ENCODE measurements around the gene GFRA1.

The GFRA1 gene

DNA sequence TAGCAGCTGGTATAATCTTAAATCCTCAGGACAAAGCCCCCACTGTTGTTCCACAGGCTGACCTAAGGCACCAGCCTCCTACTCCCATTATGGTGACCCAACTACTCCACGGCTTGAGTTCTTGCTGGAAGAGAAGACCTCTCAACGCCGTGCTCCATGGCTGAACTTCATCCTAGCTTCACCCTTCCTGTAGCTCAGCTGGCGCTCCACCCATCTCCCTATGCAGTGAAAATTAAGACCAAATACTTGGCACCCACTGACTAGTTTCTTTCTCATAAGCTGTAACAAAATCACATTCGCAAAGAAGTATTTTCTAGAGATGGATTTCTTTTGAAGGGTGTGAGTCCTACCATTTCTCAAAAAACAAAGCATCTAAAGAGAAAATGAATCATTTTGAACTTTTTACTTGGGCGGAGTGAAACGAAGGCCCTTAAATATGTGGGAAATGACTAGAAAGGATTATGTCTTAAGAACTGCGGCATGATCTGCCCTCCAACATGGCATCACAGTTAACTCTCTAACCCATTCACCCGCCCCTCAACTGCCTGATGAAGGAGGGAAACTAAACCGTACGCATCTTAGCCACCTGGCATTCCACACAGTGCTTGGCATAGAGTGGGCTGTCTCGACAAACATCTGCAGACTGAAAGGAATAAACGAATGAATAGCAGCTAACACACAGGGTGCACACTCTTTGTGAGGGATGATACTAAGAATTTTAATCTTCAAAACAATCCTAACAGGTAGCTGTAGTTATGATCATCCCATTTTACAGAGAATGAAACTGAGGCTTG is 32.7 kb downstream of the GFRA1 start:
- no peak for DNase-seq

DNA sequence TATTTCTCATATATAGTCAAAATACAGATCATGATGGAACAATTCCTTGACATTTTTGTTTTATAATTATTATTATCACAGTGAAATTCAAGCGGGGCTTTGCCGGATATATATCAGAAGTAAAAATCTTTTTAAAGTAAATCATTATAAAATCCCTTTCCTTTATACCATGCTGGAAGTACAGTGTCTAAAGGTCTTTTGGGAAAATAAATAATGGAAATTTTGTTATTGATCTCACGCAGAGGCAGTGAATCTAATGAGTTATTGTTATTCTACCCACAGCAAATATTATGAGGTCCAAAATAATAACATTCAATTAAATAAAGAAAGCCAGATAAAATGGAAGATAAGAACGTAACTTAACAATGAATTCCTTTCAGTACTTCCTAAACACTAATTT is 33.8 kb downstream of the GFRA1 start:
- no peak for DNase-seq

DNA sequence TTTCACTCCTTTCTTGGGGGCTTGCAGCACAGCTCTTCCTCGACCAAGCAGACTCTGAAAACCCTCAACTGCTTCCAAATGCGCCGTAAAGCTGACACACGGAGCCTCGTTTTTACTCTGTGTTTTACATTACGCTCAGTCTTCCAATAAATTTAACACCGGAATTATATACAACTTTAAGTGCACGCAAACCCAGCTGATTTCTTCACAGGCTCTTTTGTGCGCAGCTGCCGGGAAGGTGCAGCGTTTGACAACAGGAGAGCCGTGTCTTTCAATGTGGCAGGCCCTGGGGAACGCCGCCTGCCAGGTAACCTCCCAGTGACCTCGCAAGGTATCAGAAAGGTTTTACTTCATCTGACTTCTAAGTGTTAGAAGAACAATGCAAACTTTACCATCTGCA is 35.0 kb downstream of the GFRA1 start:
- DNase-seq: no peak

DNA sequence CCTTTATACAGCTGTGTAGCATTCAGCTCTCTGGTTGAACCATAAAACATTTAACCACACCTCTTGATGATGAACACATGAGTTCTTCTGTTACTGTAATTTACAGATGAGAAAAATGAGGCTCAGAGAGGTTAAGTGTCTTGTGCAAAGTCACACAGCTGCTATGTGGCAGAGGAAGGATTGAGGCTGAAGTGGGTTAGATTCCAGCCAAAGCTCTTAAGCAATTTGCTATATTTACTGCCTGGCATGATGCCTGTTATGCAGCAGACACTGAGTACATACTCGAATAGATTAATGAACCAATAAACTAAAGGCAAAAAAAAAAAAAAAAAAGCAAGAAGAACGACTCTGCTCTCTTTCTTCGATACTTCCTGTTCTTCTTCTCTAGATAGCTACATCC is 35.7 kb downstream of the GFRA1 start:
- DNase-seq: no peak

- no peak for DNase-seq
These were observed 39.8 kb downstream of the GFRA1 start for GRCh38 chr10:116233230-116233629.

DNA sequence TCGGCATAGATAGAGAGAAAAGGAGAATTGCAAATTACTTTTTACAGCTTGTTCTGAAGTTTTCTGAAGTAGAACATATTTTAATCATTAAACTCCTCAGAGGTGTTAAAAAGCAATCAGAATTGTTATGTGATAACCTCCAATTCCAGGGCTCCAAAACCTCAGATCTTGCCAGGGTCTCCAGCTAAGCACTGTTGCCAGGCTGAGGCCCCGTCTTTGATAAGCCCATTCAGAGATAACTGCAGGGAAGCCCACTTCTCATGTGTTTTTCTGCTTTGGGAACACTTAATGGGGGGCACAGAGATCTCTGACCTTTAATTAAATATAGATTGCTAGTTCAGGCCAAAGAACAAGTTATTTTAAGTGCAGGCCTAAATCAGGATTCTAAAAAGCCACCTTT is 40.4 kb downstream of the GFRA1 start:
- DNase-seq: no peak

- no peak for DNase-seq
These were observed 46.2 kb downstream of the GFRA1 start for GRCh38 chr10:116226766-116227165.

GRCh38 chr10:116226053-116226452 is 47.0 kb downstream of the GFRA1 start:
- DNase-seq: no peak

DNA sequence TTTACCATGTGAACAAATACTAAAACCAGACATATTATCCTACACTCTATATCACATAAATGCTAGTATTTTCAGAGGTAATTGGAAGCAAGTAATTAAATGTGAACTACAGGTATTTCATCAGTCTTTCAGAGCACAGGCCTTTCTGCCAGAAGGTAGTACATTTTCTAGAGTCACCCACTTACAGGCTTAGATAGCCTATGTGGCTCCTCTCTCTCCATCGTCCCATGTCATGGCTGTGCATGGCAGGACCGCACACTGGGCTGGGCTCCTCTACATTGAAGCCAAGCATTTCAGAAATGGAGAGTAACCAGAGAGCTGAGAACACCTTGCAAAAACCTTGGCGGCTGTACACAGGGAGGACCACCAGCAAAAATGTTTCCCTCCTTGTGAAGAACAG is 49.7 kb downstream of the GFRA1 start:
- DNase-seq: no peak

GRCh38 chr10:116221053-116221452 is 52.0 kb downstream of the GFRA1 start:
- no peak for DNase-seq

GRCh38 chr10:116216676-116217075 is 56.3 kb downstream of the GFRA1 start:
- no peak for DNase-seq

- no peak for DNase-seq
These were observed 57.4 kb downstream of the GFRA1 start for GRCh38 chr10:116215651-116216050.

- no peak for DNase-seq
These were observed 61.3 kb downstream of the GFRA1 start for GRCh38 chr10:116211682-116212081.

DNA sequence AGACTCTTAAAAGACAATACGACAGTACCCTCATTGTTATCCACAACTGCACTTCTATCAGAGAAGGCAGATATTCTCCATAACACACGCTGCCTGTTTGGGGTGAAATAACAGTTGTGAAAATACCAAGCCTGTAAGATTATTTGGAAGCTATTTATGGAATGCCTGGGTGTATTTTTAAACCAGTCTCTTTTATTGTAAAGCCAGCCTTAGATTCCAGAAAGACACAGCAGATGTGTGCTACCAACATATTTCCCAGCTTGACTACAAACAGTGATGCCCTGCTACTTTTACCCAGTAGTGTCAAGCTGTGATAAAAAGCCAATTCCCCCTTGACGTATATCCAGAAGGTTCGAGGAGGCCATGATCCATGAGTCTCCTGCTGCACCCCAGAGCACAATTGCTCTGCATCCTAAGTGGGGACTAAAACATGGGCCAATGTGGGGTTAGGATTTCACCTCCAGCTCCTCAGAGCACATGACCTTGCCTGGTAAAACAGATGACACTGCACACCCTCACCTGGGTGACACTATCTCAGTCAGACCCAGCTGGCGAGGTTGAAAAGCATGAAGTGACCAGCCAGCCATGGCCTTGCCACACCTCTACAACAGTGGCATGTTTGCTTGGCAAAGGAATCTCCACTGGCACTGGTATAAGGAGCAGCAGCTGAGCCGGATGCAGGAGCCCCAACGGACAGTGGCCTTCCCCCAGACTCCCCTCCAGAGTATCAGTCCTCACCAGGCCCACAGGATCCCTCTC is 62.2 kb downstream of the GFRA1 start:
- no peak for DNase-seq

DNA sequence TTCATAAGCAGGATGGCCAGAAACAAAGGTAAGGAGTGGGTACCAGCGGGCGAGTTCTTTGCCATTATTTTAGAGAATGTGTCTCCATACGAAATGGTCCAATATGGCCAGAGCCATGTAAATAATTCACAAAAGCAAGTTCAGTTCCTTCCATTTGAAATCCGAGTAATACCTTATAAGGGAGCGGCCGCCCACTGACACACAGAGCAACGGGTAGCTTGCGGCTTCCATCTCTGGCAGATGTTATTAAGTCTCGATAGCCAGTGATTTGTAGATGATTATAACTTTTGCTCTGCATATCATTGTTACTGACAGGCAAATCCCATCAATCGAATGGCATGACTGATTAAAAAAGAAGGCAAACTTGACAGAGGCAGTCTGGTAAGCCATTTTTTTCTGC is 63.2 kb downstream of the GFRA1 start:
- no peak for DNase-seq

DNA sequence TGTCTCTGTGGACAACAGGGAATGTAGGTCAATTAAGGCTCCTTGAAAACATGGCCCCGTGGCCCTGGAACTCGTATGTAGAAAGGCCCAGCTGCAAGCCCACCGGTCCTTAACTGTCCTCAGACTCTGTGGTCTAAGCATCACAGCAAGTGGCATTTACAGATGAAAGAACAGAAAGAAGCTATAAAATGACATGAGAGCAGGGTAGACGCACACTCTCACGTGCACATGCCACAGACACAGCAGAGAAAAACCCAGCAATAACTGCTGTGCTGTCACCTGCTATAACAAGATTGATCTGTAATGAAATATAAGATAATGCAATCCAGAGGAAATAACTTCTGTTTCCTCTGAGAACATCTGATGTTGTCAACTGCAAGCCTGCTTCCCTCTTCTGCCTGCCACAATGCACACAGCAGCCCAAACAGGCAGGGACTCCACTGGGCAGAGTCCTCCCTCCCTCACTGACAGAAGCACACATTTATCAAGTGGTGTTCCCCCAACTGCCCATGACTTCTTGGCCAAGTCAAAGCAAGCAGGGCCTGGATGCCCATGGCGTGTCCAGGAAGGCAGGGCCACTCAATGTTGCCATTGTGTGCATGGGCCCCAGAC is 63.9 kb downstream of the GFRA1 start:
- no peak for DNase-seq

DNA sequence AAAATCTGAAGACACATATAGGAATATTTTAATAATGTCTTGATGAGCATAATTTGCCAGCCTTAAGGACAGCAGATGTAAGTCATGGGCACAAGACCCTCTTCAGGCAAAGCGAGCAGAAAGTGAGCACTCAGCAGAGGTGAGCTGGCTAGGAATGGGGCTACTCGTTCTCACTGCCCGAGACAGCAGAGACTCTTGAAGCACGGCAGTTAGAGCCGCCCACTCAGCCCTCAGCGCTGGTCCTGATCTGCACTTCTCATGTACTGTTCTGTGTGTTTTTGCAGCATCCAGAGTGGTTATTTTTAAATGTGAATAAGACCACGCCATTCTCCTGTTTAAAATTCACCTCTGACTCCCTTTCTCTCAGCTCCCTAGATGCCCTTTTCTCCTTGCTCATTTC is 65.3 kb downstream of the GFRA1 start:
- no peak for DNase-seq

DNA sequence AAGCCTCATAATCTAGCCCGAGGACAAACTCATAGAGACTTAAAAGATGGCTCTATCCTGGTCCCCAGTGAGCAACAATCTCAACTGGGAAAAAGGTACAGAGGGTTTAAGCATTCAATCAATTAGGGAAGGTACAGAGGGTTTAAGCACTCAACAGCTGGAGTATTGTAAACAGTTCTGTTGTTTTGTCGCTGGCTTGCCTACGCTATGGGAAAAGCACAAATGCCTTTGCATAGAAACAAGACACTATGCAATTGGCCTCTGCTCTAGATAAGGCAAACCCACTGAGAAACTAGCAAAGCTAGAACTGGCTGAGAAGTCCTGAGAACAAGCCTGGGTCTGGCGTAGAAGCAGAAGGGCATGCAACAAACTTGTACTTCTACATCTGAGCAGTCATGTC is 69.3 kb downstream of the GFRA1 start:
- DNase-seq: no peak

DNA sequence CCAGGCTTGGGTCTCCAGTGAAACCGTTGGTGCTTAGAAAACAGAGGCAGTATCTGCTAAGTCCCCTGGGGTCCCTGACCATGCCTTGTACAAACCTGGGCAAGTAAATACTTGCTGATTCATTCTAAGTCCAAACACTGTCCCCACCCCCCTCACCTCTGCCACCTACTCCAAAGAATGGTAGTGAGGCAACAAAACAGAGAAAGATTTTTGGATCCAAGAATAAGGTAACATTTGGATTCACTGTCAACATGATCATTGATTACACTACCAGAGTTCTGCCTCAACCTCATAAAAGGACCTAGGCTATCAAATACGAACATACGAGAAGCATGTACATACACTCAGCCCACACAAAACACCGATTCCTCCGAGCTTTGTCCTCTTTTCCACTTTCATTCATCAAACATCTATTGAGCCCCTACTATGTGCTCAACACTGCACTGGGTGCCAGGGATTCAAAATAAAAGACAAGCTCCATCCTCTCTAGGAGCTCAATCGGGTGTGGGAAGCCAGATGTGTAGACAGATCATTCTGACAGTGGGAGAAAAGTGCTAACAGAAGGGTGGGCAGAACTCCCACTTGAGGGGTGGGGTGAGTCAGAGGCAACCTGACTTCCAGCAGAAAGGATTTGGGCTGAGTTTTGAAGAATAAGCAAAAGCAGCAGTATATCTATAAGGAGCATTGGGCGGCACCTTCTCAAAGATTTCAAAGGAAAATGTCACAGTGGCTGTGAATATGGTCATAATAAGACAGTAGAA is 71.2 kb downstream of the GFRA1 start:
- no peak for DNase-seq

DNA sequence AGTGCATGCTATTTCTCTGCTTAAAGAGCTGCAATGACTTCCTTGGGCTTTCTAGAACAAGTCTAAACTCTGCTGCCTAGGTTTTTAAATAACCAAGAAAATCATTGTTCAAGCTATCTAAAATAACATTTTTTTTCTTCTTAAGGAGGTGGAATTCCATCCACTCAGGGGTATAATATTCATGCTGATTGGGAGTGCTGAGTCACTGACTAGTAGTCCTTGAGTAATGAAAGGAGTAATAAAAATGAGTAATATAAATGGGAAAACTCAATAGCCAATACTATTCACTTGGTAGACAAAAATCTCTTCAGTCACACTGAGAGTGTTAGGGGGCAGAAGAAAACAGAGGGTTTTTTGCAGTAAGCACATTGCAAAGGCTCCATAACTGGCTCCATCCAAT is 72.0 kb downstream of the GFRA1 start:
- DNase-seq: no peak

DNA sequence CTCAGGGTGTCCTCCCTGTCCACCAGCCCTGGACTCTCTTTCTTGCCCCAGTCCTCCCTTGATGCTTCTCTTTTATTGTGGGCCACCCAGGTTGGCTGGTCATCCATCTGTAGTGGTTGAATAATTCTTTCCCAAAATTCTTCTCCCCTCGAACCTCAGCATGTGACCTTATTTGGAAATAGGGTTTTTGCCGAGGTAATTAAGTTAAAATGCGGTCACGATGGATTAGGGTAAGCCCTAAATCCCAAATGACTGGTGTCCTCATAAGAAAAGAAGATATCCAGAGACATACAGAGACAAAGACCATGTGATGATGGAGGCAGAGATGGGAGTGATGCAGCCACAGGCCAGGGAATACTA is 74.3 kb downstream of the GFRA1 start:
- no peak for DNase-seq

- DNase-seq: no peak
These were observed 74.9 kb downstream of the GFRA1 start for GRCh38 chr10:116197946-116198675.

- no peak for DNase-seq
These were observed 77.4 kb downstream of the GFRA1 start for GRCh38 chr10:116195583-116195982.
